Progenitor cell of endocrine pancreas (in vitro differentiated cells): Measurements from ENCODE around the gene ABLIM2. TPM values are rescaled to one million over a fixed set of nuclear protein-coding genes. Genes with fewer than 3 reads are reported as not detected.

Experiments
- DNase-seq: peaks from one replicate; pipeline ENCODE4 v3.0.0; 2021; ENCODE audit warnings: low spot score; ENCODE audit not compliant: unreplicated experiment
- H3K27ac Mint-ChIP-seq: 2 replicates; pipeline ENCODE4 v1.8.0; 2021; ENCODE audit warnings: mild to moderate bottlenecking, moderate library complexity, mixed read lengths
- H3K27me3 Mint-ChIP-seq: 2 replicates; pipeline ENCODE4 v1.8.0; 2021; ENCODE audit warnings: mixed read lengths
- H3K36me3 Mint-ChIP-seq: 2 replicates; pipeline ENCODE4 v1.8.0; 2022; ENCODE audit warnings: mixed read lengths; ENCODE audit not compliant: insufficient read depth
- H3K4me1 Mint-ChIP-seq: 2 replicates; pipeline ENCODE4 v1.8.0; 2021; ENCODE audit warnings: low read depth, mixed read lengths
- H3K4me3 Mint-ChIP-seq: 2 replicates; pipeline ENCODE4 v1.8.0; 2021; ENCODE audit warnings: low read depth, mild to moderate bottlenecking, moderate library complexity, mixed read lengths
- H3K9me3 Mint-ChIP-seq: 2 replicates; pipeline ENCODE4 v1.8.0; 2021; ENCODE audit warnings: low read depth, mixed read lengths
- total RNA-seq: library from RNA; stranded (reverse); gene quantifications from 2 replicates; pipeline ENCODE4 v1.2.1, GENCODE V29; 2021
- TF ChIP-seq, protein P1 (sequence below): fragments of 200-600 bp; sonication (generic); IDR thresholded peaks from one replicate; pipeline ENCODE4 v1.5.0; 2021; ENCODE audit warnings: antibody characterized with exemption, mild to moderate bottlenecking; ENCODE audit not compliant: unreplicated experiment

The ABLIM2 gene
- total RNA-seq, 1 donor from 2014 or later, result 5.7 TPM

DNA sequence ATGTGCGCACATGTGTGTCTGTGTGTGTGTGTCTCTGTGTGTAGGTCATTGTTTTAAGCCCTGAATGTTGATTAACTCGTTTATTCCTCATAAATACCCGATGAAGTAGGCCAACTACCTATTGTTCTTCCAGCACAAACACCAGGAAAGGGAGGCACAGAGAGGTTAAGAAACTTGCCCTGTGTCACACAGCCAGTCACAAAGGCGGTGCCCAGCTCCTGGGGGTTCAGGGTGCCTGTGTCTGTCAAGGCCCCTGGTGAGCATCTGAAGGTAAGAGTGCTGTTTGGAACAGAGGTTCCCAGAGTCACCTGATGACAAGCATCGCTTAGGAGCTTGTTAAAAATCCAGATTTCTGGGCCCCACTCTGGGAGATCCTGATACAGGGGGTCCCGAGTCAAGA lies 22.5 kb upstream of the ABLIM2 start:
- TF ChIP-seq, protein P1, sequence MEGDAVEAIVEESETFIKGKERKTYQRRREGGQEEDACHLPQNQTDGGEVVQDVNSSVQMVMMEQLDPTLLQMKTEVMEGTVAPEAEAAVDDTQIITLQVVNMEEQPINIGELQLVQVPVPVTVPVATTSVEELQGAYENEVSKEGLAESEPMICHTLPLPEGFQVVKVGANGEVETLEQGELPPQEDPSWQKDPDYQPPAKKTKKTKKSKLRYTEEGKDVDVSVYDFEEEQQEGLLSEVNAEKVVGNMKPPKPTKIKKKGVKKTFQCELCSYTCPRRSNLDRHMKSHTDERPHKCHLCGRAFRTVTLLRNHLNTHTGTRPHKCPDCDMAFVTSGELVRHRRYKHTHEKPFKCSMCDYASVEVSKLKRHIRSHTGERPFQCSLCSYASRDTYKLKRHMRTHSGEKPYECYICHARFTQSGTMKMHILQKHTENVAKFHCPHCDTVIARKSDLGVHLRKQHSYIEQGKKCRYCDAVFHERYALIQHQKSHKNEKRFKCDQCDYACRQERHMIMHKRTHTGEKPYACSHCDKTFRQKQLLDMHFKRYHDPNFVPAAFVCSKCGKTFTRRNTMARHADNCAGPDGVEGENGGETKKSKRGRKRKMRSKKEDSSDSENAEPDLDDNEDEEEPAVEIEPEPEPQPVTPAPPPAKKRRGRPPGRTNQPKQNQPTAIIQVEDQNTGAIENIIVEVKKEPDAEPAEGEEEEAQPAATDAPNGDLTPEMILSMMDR, result no peak
- Mint-ChIP-seq H3K27ac (peak overlapping the region; percentile 76), H3K9me3 (no peaks in the 10 kb centered on the region), H3K4me1 (peaks cover 10% of the 10 kb centered on the region), H3K27me3 (peaks cover 2% of the 10 kb centered on the region), H3K36me3 (no peaks in the 10 kb centered on the region), H3K4me3 (no peak overlapping the region)
- DNase-seq, result no peak

DNA sequence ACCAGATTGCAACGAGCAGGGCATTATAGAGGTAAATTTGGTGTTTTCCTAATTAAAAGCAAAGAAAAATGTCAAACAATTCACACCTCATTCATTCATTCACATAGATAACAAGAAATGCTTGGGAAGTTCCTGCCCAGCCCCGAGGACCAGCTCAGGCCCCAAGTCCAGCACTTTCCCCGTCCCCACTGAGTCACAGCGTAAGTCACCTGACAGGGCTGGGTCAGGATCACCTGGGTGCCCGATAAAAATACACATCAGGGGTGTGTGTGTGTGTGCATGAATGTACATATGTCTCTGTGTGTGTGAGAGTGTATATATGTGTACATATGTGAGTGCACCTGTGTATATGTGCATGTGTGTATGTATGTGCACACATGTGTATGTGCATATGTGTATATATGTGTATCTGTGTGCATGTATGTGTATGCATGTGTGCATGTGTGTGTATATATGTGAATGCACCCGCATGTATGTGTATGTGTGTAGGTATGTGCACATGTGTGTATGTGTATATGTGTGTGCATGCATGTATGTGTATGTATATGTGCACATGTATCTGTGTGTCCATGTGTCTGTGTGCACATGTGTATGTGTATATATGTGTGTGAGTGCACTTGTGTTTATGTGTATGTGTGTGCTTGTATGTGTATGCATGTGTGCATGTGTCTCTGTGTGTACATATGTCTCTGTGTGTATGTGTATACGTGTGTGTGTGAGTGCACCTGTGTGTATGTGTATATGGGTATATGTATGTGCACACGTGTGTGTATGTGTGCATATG lies 21.9 kb upstream of the ABLIM2 start:
- Mint-ChIP-seq H3K4me3 (no peak overlapping the region), H3K36me3 (no peaks in the 10 kb centered on the region), H3K9me3 (no peaks in the 10 kb centered on the region), H3K4me1 (peaks cover 10% of the 10 kb centered on the region), H3K27me3 (peaks cover 2% of the 10 kb centered on the region), H3K27ac (peak overlapping the region; percentile 76)
- TF ChIP-seq, protein P1, result no peak
- DNase-seq, result no peak

DNA sequence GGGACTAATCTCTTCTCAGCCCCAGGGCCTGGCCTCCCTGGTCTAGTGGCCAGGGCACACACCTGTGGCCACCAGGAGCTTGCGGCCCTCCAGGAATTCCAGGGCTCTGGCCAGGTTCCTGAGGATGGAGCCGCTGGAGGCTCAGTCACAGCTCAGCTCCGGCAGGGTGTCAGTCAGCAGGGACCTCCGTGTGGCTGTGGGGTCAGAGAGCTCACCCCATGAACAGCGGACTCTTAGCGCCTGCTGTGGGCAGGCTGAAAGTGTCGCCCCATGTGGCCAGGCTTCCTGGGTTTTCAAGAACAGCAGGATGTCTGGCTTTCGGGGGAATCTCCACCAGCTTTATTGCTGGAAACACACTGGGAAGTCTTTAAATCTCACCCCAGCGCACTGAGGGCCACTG lies 21.2 kb upstream of the ABLIM2 start:
- H3K27me3 Mint-ChIP-seq, result peaks cover 2% of the 10 kb centered on the region
- H3K36me3 Mint-ChIP-seq, result no peaks in the 10 kb centered on the region
- DNase-seq, result no peak
- no peaks in the 10 kb centered on the region for H3K9me3 Mint-ChIP-seq
- no peak overlapping the region for H3K4me3 Mint-ChIP-seq
- TF ChIP-seq, protein P1, result no peak
- H3K4me1 Mint-ChIP-seq, result peaks cover 10% of the 10 kb centered on the region
- no peak overlapping the region for H3K27ac Mint-ChIP-seq

DNA sequence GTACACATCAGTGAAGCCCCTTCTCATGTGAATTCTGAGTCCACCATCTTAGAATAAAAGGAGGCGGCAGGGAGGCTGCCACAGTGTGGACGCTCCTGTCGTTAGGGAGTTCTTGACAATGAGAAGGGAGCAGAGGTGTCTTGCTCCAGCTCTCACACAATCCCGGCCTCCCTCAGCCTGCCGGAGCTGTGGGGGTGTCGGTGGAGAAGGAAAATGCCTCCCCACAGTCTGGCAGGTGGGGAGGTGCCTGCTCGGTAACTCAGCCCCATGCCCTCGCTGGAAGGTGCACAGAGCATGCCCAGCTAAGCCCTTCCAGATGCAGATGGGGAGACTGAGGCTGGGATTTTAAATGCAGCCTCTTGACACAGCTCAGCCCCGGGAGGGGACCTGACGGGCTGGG lies 20.5 kb upstream of the ABLIM2 start:
- Mint-ChIP-seq H3K36me3 (no peaks in the 10 kb centered on the region), H3K4me3 (no peak overlapping the region), H3K4me1 (peaks cover 10% of the 10 kb centered on the region), H3K9me3 (no peaks in the 10 kb centered on the region), H3K27ac (no peak overlapping the region), H3K27me3 (peaks cover 2% of the 10 kb centered on the region)
- TF ChIP-seq, protein P1, result no peak
- no peak for DNase-seq

DNA sequence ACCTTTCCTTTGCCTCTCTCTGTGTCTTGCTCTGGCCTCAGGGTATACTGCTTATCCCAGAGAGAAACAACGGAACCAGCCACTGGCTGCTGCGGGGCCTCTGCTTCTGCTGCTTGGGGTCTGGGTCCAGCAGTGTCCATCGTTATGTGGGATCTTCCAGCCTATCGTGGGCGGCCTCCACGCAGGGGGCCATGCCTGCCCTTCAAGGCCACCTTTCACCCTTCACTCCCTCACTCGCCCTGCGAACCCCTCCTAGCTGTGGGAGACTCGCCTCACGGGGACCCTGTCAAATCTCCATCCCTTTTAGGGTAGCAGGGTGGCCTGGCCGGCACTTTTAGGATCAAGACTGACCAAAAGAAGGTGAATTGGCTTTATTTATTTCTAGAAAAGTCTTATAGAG lies 19.3 kb upstream of the ABLIM2 start:
- H3K9me3 Mint-ChIP-seq, result no peaks in the 10 kb centered on the region
- no peak for DNase-seq
- no peak overlapping the region for H3K4me3 Mint-ChIP-seq
- TF ChIP-seq, protein P1, result no peak
- H3K27me3 Mint-ChIP-seq, result peaks cover 2% of the 10 kb centered on the region
- no peak overlapping the region for H3K27ac Mint-ChIP-seq
- H3K36me3 Mint-ChIP-seq, result no peaks in the 10 kb centered on the region
- peaks cover 7% of the 10 kb centered on the region for H3K4me1 Mint-ChIP-seq
